ENCODE measurements around the gene SNRPB.

The SNRPB gene

GRCh38 chr20:2473516-2473915 is 2.9 kb upstream of the SNRPB start:
- no peak for FAIRE-seq

DNA sequence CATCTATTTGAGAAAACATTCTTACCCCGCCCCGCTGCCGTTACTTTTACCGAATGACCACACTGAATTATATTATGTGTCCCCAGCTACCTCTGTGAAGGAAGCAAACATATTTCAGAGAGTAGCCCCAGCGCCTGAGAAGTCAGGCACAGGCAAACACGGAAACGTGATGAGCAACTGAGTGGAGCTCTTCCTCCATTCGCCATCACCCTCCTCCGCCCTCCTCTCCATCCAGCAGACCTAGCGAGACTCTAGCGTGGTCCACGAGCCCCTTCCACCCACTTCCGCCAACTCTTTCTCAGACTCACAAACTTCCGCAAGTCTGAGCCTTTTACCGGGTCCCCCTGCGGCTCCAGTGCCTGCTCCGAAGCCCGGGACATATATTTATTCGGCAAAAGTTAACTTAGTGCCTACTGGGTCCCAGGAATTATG is 582 bp downstream of the SNRPB start:
- FAIRE-seq: no peak

DNA sequence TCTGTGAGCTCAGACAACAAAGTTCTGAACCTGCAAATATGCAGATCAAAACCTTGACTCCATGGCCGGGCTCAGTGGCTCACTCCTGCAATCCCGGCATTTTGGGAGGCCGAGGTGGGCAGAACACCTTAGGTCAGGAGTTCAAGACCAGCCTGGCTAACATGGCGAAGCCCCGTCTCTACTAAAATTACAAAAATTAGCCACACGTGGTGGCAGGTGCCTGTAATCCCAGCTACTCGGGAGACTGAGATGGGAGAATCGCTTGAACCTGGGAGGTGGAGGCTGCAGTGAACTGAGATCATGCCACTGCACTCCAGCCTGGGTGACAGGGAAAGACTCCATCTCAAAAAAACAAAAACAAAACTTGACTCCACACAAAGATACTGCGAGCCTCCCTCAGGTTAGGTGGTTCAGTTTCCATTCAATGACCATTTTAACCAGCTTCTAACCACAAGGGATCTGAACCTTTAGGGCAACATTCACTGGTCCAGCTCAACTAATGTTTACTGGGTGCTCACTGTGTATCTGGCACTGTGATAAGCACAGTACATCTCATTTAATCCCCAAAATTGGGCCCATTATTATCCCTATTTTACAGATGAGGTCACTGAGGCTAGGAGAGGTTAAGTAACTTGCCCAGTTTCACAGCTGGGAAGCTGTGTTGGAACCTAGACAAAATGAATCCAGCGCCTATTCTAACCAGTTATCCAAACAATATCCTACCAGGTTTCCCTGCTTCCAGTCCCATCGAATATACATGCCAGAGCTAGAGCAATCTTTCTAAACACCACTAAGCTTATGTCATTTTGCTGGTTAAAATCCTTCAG is 1.8 kb downstream of the SNRPB start:
- no peak for FAIRE-seq

DNA sequence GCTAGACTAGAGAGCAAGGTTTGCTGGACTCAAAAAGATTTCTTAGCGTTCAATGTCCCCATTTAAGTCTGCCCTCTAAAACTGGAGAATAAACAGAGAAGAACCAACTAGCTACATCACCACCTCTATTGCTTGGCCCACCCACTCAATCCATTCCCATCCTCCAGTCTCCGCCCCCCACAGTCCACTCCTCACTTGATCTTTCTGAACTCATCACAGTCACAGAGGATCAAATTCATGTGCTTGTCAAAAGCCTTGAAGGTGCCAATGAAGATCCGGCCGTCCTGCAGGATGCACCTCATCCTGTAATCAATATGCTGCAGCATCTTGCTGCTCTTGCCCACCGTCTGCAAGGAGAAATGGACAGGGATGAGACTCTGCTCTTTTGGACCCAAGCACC is 3.2 kb downstream of the SNRPB start:
- FAIRE-seq: no peak

DNA sequence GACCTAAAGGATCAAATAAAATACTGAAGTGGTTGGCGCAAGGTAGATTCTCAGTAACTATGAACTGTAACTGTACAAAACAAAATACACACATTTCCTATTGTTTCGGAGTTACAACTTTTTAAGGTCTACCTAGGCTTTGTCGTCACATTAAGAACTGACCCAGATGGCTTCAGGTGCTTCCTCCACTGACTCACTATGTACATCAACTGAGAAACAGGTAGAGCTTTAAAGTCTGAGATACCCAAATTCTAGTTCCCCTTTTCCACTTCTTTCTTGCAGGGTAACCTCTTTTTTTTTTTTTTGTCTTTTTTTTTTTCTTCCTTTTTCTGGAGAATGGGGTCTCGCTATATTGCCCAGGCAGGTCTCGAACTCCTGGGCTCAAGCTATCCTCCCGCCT is 5.5 kb downstream of the SNRPB start:
- no peak for FAIRE-seq

GRCh38 chr20:2463616-2464365 is 6.8 kb downstream of the SNRPB start:
- FAIRE-seq: no peak

- no peak for FAIRE-seq
These were observed 8.1 kb downstream of the SNRPB start for GRCh38 chr20:2462484-2462883.

- no peak for FAIRE-seq
These were observed 9.7 kb downstream of the SNRPB start for GRCh38 chr20:2460752-2461424.

GRCh38 chr20:2459981-2460751 is 10.4 kb downstream of the SNRPB start:
- no peak for FAIRE-seq

DNA sequence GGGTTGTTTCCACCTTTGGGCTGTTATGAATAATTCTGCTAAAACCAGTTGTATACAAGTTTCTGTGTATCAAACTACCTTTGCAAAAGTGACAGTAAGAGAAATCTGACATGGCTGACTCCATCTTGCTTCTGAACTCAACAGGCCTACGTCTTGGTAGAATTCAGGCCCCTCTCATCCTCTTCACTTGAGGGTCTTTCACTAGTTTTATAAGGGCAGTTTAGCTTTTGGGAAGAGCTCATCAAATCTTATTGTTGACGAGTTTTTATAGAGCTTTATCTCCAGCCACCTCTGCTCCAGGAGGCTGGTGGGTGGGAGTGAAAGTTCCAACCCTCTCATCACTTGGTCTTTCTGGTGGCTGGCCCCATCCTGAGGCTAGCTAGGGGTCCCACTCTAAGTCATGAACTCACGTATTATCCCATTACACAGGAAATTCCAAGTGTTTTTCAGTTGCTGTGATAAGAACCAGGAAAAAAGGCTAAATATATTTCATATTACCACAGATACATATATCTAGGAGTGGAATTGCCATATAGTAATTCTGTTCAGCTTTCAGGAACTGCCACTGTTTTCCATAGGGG is 11.6 kb downstream of the SNRPB start:
- no peak for FAIRE-seq

DNA sequence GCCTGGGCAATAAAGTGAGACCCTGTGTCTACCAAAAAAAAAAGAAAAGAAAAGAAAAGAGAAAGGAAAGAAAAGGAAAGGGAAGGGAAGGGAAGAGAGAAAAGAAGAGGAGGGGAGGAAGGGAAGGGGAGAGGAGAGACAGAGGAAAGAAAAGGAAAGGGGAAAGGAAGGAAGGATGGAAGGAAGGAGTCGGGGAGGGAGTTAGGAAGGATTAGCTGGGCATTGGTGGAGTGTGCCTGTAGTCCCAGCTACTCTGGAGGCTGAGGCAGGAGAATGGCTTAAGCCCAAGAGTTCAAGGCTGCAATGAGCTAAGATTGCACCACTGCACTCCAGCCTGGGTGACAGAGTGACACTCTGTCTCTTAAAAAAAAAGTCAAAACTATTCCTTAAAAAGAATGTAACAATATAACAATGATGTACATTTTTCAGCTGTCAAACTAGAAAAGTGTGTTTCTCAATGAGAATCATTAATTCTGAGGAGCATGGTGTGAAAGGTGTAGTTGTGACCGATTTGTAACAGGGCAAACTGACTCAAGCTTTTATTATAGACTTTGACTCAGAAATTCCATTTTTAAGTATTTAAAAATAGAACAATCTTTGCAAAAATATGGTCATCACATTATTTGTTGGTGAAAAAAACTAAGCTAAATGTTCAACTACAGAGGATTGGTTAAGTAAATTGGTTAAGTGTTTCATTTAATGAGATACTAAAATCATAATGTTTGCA is 14.7 kb downstream of the SNRPB start:
- FAIRE-seq: no peak

GRCh38 chr20:2453792-2454191 is 16.8 kb downstream of the SNRPB start:
- no peak for FAIRE-seq

DNA sequence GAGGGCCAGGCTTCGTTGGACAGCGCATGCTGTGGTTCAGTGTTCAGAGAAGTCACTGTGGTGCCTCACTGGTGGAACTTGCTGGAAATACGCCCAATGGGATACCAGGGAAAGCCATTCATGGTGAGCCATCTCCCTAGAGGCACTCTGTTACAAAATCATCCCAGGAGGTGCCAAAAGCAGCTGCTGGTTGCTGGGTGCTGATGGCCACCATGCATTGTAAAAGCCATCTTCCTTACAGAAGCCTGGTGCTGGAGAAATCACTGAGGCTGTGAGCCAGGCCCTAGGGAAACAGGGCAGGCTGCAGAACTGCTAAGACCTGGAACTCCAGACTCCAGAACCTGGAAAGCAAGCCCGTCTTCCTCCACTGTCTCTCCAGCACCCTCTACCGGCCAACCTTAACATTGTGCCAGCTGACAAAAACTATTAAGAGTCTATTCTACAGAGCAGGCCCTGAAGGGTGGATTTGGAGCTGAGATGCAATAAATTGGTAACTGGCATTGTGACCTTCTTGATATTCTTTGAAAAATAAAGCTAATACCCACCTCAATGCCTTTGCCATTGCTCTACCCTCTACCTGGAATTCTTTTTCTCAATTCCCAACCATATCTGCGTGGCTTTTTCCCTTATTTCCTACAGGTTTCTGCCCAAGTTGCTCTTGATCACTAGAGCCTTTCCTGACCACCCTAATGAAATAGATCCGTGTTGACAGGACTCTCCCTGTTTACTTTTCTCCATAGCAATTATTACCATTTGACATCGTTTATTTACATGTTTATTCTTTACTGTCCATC is 18.5 kb downstream of the SNRPB start:
- FAIRE-seq: peak; percentile 19

DNA sequence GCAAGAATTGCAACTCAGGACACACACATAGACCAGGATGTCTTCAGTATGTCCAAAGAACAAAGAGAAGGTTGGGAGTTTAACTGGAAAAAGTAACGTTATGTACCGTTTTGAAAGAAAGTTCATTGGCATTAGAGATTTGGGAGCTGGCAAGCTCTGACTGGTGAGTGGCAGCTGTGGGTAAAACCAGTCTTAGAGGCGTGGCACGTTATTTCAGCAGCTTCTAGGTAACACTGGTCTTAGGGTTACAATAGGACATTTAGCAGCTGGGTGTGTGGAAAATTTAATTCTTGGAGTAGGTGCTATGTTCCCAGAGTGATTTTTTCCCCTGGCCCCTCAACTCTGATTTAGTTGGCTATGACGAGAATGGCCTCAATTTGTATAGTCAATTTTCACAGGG is 19.2 kb downstream of the SNRPB start:
- no peak for FAIRE-seq

DNA sequence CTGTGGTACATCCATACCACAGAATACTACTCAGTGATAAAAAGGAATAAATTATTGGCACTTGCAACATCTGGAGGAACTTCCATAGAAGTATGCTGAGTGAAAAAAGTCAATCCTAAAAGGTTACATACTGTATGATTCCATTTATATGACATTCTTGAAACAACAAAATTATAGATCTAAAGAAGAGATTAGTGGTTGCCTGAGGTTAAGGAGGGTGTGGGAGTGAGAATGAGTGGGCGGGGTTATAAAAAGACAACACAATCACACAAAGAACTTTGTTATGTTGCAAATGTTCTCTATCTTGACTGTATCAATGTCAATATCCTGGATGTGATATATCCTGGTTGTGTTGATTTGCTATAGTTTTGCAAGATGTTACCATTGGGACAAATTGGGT is 21.2 kb downstream of the SNRPB start:
- no peak for FAIRE-seq

DNA sequence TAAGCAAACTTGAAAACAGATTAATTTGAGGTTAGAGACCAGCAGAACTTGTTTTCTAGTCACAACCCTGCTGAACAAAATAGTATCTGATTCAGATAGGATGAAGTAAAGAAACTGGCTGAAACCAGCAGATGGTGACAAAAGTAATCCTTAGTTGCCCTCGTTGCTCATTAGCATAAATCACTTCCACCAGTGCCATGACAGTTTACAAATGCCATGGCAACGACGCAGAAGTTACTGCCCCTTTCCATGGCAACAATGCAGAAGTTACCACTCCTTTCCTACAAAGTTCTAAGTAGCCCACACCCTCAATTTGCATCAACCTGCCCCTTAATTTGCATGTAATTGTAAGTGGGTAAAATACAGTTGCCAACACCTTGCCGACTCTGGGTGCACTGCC is 23.7 kb downstream of the SNRPB start:
- no peak for FAIRE-seq

DNA sequence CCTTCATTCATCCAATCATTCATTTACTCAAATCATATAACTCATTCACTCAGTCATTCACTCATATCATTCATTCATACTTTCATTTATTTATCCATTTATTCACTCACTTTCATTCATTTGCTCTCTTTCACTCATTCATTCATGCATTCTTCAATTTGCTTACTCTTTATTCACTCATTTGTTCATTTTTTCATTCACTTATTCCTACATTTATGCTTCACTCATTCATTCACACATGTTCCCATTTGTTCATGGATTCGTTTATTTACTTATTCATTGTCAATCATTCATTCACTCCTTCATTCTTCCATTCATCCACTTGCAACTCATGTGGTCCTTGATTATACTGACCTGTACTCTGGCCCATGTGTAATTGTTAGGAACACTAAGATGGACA is 39.4 kb downstream of the SNRPB start:
- FAIRE-seq: no peak

DNA sequence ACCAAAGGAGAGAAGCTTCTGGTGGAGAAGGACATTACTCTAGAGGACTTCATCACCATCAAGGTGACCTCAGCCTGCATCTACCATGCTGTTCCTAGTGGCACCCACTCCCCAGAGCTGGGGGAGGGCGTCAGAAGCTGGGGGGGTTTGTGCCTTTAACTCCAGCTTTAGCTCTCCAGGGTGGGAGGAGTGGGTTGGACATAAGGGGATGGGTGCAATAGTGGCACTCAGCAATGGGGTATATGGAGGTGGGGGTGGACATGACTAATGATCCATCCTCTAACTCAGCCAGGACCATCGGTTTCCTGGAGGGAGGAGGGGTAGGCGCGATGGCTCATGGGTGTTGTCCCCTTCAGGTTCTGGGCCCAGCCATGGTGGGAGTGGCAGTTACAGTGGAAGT is 40.1 kb downstream of the SNRPB start:
- FAIRE-seq: no peak

DNA sequence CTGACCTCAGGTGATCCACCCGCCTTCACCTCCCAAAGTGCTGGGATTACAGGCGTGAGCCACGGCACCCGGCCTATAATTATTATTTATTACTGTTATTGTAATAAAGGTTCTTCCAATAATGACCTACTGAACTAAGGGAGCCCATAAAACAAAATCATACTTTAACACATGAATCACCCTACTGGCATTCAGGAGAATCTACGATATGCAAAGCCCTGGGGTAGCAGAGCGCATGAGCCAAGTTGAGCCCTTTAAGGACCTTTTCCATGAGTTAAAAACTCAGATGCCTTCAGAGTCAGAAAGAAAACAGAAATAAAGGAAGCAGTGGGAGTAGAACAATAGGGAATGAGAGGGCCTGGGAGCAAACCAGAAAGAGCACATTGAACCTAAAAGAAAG is 41.5 kb downstream of the SNRPB start:
- no peak for FAIRE-seq

- FAIRE-seq: peak; percentile 32
These were observed 49.3 kb downstream of the SNRPB start for GRCh38 chr20:2421247-2421646.

- FAIRE-seq: no peak
These were observed 50.1 kb downstream of the SNRPB start for GRCh38 chr20:2420510-2420909.
